ENCODE data around the gene EFCAB9. TPM values are rescaled to one million over a fixed set of nuclear protein-coding genes. Genes with fewer than 3 reads are reported as not detected.

EFCAB9 gene
- total RNA-seq, 2 donors from 2014 or later: not detected

GRCh38 chr5:172172912-172173563 lies 20.9 kb upstream of the EFCAB9 start:
- intact Hi-C loops (cut with DNase I): no loop called here
- Histone ChIP-seq H3K27ac (no peak overlapping the region), H3K36me3 (no peaks in the 10 kb centered on the region), H3K9ac (ENCODE audit: low read depth in 2 of 2, low read length in 2 of 2) (no peak overlapping the region), H3K4me3 (no peak overlapping the region), H3K27me3 (no peaks in the 10 kb centered on the region), H3K9me3 (no peaks in the 10 kb centered on the region), H3K4me1 (no peaks in the 10 kb centered on the region)
- no peak for DNase-seq
- no peak for TF ChIP-seq CTCF (IDR thresholded peaks at IDR 0.05)

- Histone ChIP-seq H3K27ac (peak overlapping the region; percentile 37), H3K4me3 (no peak overlapping the region), H3K36me3 (no peaks in the 10 kb centered on the region), H3K4me1 (no peaks in the 10 kb centered on the region), H3K27me3 (no peaks in the 10 kb centered on the region), H3K9ac (ENCODE audit: low read depth in 2 of 2, low read length in 2 of 2) (no peak overlapping the region), H3K9me3 (no peaks in the 10 kb centered on the region)
- no peak for DNase-seq
- no peak for TF ChIP-seq CTCF (IDR thresholded peaks at IDR 0.05)
- intact Hi-C loops (cut with DNase I): no loop called here
Observed at GRCh38 chr5:172173564-172174153, 20.3 kb upstream of the EFCAB9 start.

GRCh38 chr5:172175263-172175719 lies 18.7 kb upstream of the EFCAB9 start:
- Histone ChIP-seq H3K4me3 (no peak overlapping the region), H3K9ac (ENCODE audit: low read depth in 2 of 2, low read length in 2 of 2) (peak overlapping the region in 1 of 2 donors; percentile 21), H3K27ac (peak overlapping the region; percentile 37)

GRCh38 chr5:172177176-172177575 lies 16.8 kb upstream of the EFCAB9 start:
- Histone ChIP-seq H3K9ac (ENCODE audit: low read depth in 2 of 2, low read length in 2 of 2) (no peak overlapping the region), H3K9me3 (no peaks in the 10 kb centered on the region), H3K27me3 (no peaks in the 10 kb centered on the region), H3K4me3 (no peak overlapping the region), H3K27ac (no peak overlapping the region), H3K36me3 (no peaks in the 10 kb centered on the region), H3K4me1 (no peaks in the 10 kb centered on the region)
- intact Hi-C loops (cut with DNase I): no loop called here
- TF ChIP-seq CTCF (IDR thresholded peaks at IDR 0.05): no peak
- no peak for DNase-seq

More at GRCh38 chr5:172175263-172175719, 18.7 kb upstream of the EFCAB9 start:
- no peak for TF ChIP-seq CTCF (IDR thresholded peaks at IDR 0.05)
- DNase-seq: peak; percentile 68
- H3K36me3 ChIP-seq: no peaks in the 10 kb centered on the region
- H3K4me1 ChIP-seq: no peaks in the 10 kb centered on the region
- intact Hi-C loops (cut with DNase I): no loop called here
- no peaks in the 10 kb centered on the region for H3K27me3 ChIP-seq
- no peaks in the 10 kb centered on the region for H3K9me3 ChIP-seq

- no peak for TF ChIP-seq CTCF (IDR thresholded peaks at IDR 0.05)
- intact Hi-C loops (cut with DNase I): no loop called here
- Histone ChIP-seq H3K36me3 (no peaks in the 10 kb centered on the region), H3K27ac (peak overlapping the region; percentile 73), H3K9ac (ENCODE audit: low read depth in 2 of 2, low read length in 2 of 2) (peak overlapping the region in 1 of 2 donors; percentile 1), H3K27me3 (no peaks in the 10 kb centered on the region), H3K4me3 (no peak overlapping the region), H3K9me3 (no peaks in the 10 kb centered on the region), H3K4me1 (no peaks in the 10 kb centered on the region)
- no peak for DNase-seq
Observed at GRCh38 chr5:172178301-172178987, 15.5 kb upstream of the EFCAB9 start.

Measured in colonic mucosa (tissue), 4 donors.